Suppressor macrophage (primary cell): ENCODE data around the gene SCLY.

Experiments
- DNase-seq, 4 experiments: peaks; one replicate each; pipeline ENCODE4 v3.0.0-alpha.2; 2020 to 2022

SCLY gene

GRCh38 chr2:238128534-238129001 is 67.8 kb downstream of the SCLY start:
- no peak for DNase-seq

- DNase-seq: no peak
These were observed 68.6 kb downstream of the SCLY start for GRCh38 chr2:238129166-238130010.

GRCh38 chr2:238130111-238130695 is 69.4 kb downstream of the SCLY start:
- DNase-seq: no peak

- DNase-seq: no peak
These were observed 70.2 kb downstream of the SCLY start for GRCh38 chr2:238130696-238131628.

- DNase-seq: no peak
These were observed 71.1 kb downstream of the SCLY start for GRCh38 chr2:238131761-238132462.

- DNase-seq: no peak
These were observed 72.0 kb downstream of the SCLY start for GRCh38 chr2:238132463-238133450.

- DNase-seq: no peak
These were observed 72.9 kb downstream of the SCLY start for GRCh38 chr2:238133499-238134392.

- DNase-seq: no peak
These were observed 73.6 kb downstream of the SCLY start for GRCh38 chr2:238134393-238134785.

GRCh38 chr2:238135601-238136150 is 74.9 kb downstream of the SCLY start:
- no peak for DNase-seq

GRCh38 chr2:238136820-238137537 is 76.2 kb downstream of the SCLY start:
- peak; percentile 54 to 85 (median 78) for DNase-seq

GRCh38 chr2:238137885-238138284 is 77.1 kb downstream of the SCLY start:
- DNase-seq: no peak

- DNase-seq: no peak
These were observed 77.8 kb downstream of the SCLY start, which contains the start of gene KLHL30 for GRCh38 chr2:238138331-238139195. Gene KLHL30, plus strand, starts transcription at chr2:238138668. Its CDS starts 2,087 bp downstream, at chr2:238140755.

GRCh38 chr2:238139196-238140039 is 78.6 kb downstream of the SCLY start:
- peak in 3 of 4 experiments; percentile 11 to 42 (median 29) for DNase-seq

- no peak for DNase-seq
These were observed 79.2 kb downstream of the SCLY start for GRCh38 chr2:238140040-238140439.

GRCh38 chr2:238140721-238141540 is 80.1 kb downstream of the SCLY start:
- no peak for DNase-seq
